DMS79 treated with DMSO at 0.1 percent for 48 hours (cell line): ENCODE measurements around the gene VASP.
"Not testable (repeated sequence)": the region's sequence is repeated elsewhere in the genome, so short reads cannot be mapped to it uniquely, and the experiment has no call there.

ENCODE experiments used
- DNase-seq: peaks from one replicate; lab custom pipeline; 2025; lab: John Stamatoyannopoulos, UW

The VASP gene

GRCh38 chr19:45496349-45496953, 10.8 kb upstream of the VASP start:
- DNase-seq: peak; percentile 20

DNA sequence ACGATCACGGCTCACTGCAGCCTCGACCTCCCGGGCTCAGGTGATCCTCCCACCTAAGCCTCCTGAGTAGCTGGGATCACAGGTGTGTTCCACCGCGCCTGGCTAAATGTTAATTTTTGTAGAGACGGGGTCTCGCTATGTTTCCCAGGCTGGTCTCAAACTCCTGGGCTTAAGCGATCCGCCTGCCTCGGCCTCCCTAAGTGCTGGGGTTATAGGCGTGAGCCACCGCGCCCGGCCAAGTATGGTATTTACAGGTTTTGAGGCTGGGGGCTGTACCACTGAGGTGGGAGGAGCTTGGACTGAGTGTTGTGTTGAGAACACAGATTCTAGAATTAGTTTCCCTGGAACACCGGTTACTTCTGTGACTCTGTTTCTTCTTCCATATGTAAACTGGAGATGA, 9.5 kb upstream of the VASP start:
- no peak for DNase-seq

- DNase-seq: peak; percentile 2
Measured at GRCh38 chr19:45498411-45499195, 8.7 kb upstream of the VASP start, which contains the start of gene PPM1N. Gene PPM1N, plus strand, starts transcription at chr19:45498443. Its CDS starts 30 bp downstream, at chr19:45498473.

DNA sequence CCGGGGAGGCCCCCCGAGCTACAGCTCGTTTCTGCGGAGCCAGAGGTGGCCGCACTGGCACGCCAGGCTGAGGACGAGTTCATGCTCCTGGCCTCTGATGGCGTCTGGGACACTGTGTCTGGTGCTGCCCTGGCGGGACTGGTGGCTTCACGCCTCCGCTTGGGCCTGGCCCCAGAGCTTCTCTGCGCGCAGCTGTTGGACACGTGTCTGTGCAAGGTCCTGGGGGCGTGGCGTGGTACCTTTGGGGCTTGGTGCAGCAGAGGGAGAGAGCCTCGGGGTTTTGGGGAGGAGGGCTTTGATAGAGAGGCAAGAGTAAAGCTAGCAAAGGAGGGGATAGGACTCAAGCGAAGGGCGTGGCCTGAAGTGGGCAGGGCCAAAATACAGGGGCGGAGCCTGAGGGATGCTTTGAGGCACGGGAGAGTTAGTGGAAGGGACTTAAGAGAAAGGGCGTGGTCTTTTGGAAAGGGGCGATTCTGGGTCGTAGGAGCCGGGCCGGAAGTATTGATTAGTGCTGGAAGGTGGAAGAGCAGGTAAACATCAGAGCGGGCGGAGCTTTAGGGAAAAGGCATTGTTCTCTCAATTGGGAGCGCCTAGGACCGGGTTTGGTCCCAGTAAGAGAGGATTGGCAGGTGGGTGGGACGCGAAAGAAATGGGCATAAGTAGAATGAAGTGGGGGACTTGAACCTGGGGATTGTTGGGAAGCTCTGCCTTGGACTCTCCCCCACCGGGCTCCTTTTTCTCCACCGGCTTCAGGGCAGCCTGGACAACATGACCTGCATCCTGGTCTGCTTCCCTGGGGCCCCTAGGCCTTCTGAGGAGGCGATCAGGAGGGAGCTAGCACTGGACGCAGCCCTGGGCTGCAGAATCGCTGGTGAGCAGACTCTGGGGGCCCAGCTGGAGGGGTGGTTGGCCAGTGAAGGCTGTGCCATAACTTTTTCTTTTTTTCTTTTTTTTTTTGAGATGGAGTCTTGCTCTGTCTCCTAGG, 7.8 kb upstream of the VASP start:
- DNase-seq: peak; percentile 2

DNA sequence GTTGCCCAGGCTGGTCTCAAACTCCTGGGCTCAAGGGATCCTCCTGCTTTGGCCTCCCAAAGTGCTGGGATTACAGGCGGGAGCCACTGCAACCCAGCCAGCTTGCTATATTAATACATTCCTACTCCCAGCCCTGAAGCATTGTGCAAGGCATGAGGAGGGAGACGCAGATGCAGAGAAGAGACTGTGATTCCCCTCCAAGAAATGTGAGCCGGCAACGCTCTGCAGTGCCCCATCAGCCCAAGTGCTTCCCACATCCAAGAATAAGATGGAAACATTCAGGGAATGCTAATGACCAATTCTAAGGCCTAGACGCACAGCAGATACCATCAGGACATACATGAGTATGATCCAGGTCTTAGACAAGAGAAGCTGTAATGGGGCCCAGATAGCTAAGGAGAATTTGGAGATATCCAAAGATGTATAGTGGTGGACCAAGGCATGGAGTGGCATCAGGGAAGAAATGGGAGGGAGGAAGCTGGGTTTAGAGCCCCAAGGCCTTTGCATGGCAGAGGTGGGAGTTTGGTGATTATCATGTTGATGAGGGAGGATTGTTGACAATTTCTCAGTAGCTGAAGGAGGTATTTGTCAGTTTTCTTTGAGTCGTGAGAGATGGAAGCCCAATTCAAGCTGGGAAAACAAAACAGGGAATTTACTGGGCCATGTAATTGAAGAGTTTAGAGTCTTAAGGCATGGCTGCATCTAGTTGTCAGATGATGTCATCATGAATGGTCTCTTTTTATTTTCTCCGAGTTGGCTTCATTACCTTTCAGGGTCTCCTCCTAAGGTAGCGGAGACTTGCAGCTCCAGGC, 6.2 kb upstream of the VASP start:
- no peak for DNase-seq

- no peak for DNase-seq
Measured at GRCh38 chr19:45501730-45502014, 5.6 kb upstream of the VASP start.

GRCh38 chr19:45502111-45502510, 5.2 kb upstream of the VASP start:
- DNase-seq: no peak

DNA sequence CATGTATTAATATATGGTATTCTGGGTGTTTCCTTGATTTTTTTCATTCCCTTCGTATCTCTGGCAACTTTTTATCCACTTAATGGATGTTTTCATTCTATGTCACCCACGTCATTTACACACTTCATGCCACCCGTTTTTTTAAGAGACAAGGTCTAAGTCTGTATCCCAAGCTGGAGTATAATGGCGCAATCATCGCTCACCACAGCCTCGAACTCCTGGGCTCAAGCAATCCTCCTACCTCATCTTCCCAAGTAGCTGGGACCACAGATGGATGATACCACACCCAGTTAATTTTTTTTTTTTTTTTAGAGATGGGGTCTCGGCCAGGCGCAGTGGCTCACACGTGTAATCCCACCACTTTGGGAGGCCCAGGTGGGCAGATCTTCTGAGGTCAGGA, 3.4 kb upstream of the VASP start:
- DNase-seq: no peak

DNA sequence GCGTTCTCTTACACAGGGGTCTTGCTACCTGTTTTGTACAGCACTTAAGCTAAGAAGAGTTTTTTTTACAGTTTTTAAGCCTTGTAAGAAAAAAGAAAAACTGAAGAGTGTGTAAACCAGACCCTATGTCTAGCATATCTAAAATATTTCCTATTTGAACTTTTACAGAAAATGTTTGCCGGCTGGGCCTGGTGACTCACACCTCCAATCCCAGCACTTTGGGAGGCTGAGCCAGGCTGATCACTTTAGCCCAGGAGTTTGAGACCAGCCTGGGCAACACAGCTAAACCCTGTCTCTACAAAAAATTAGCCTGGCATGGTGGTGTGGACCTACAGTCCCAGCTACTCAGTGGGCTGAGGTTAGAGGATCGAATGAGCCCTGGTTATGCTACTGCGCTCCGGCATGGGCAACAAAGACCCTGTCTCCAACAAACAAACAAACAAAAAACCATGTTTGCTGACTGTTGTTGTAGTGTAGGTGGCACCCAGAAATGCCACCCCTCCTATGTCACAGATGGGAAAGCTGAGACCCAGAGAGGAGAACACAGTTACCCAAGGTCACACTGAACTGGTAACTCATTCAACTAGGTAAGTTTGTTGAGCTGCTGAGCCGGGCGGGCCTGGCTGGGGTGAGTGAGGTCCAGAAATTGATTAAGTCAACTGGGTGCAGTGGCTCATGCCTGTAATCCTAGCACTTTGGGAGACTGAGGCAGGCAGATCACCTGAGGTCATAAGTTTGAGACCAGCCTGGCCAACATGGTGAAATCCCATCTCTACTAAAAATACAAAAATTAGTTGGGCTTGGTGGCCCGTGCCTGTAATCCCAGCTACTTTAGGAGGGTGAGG, 1.9 kb upstream of the VASP start:
- no peak for DNase-seq

DNA sequence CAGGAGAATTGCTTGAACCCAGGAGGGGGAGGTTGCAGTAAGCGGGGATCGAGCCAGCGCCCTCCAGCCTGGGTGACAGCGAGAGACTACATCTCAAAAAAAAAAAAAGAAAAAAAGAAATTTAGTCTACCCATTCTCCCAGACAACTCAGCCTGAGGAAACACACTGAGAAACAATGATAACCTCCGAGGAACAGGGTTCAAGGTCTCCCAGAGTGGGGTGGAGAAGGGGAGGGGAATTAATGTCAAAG, 1.4 kb upstream of the VASP start:
- no peak for DNase-seq

GRCh38 chr19:45506246-45506988, 862 bp upstream of the VASP start:
- peak; percentile 74 for DNase-seq

DNA sequence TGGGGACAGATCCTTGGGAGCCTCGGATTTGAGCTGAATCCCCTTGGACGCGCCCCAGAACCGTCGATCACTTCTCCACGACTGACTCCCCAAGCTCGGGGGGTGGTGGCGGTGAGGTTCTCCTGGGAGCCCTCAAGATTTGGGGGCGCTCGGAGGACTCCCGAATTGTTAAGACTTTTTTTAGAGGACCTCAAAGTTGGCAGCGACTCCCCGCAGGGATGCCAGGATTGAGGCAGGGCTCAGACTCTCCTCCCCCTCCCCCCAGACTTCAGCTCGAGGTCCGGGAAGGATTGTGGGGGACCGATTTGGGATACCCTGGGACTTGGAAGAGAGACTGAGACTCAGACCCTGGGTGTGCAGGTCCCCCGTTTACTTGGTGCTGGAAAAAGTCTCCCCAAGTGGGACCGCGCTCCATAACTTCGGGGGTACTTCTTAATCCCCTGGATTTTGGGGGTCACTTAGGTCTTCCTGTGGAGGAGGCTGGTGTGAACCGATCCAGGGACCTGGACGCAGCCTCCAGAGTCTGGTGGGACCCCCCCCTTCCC, 665 bp downstream of the VASP start:
- DNase-seq: peak; percentile 3

DNA sequence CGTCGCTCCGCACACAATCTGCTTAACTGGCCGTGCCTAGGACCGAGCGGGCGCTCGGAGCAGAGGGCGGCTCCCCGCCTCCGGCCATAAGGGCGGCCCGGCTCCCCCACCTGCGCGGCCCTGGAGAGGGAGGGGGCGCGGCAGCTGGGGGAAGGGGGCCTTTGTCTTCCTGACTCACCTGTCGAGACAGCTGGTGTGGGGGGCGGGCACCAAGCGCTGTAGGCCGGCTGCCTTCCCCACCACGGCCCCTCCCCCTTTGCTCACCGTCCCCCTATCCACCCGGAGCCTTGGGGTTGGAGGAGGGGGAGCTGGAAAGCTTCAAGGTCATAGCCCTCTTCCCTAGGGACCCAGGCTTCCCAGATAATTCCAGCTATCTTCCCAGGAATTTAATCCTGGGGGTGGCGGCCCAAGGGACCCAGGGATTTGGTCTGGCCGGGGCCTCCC, 1.2 kb downstream of the VASP start:
- peak; percentile 3 for DNase-seq

DNA sequence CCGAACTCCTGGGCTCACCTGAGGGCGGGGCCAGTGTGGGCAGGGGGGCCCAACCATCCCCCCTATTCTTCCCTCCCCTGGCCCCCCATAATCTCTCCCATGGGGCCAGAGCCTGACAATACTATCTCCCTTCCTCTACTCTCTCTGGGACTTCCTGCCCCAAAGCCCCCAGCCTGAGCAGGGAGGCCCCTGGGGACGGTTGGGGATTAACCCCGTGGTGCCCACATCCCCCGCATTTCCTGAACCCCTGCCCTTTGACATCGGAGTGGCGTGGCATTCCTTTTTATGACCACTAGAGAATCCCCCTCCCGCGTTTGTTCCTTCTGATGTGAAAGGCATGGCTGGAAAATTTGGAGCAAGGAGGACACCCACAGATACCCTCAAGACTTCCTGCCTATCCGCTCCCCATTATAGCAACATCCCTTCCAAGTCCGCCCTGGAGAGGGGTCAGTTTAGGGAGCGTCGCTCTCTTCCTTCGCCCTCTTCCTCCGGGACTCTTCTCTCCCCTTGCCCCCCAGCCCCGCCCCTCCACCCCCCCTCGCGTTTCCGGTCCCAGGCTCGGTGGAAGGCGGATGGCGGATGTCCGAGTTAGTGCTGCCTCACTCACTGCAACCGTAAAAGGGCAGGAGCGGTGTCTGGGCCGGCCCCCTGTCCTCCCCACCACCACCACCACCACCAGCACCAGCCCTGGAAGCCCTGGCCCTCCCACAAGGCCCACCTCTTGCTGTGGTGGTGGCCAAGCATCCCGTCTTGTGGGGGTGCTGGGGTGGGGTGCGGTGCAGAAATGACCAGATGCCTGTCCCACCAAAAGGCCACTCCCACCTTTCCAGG, 1.8 kb downstream of the VASP start:
- DNase-seq: no peak

GRCh38 chr19:45509692-45510015, 2.4 kb downstream of the VASP start:
- DNase-seq: no peak

DNA sequence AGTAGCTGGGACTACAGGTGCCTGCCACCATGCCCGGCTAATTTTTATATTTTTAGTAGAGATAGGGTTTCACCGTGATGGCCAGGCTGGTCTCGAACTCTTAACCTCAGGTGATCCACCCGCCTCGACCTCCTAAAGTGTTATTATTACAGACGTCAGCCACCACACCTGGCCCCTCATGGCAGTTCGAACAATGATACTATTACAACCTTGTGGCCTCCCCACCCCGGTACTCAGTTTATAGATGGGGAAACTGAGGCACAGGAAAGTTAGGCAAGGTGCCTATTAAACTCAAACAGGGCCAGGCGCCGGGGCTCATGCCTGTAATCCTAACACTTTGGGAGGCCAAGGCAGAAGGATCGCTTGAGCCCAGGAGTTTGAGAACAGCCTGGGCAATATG, 3.1 kb downstream of the VASP start:
- not testable (repeated sequence) for DNase-seq

DNA sequence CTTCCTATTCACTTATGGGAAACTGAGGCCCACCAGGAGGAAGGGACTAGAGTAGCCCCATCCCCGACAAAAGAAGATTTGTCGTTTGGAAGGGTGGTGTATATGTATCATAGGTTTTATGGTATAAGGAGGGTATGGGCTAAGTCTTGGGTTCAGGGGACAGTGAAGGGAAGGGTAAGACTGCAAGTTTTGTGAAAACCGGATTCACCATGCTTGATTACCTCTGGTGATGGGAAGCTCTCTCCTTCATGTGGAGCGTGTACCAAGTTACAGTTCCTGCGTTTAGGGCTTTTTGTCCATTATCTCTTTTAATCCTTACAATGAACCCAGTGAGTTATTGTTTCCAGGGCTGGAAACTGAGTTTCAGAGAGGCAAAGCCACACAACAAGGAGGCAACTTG, 3.8 kb downstream of the VASP start:
- DNase-seq: no peak

- no peak for DNase-seq
Measured at GRCh38 chr19:45512881-45513483, 5.7 kb downstream of the VASP start.
